H9 (cell line): ENCODE data around the gene CRIP2. TPM values are rescaled to one million over a fixed set of nuclear protein-coding genes. Genes with fewer than 3 reads are reported as not detected.

Experiments
- DNase-seq: peaks from one replicate; pipeline ENCODE4 v3.0.0-alpha.2; 2017
- H2AFZ ChIP-seq: one replicate; pipeline ENCODE4 v1.6.1; 2013; ENCODE audit warnings: mild to moderate bottlenecking, low read length, control low read depth, moderate library complexity
- H2AK5ac ChIP-seq: 2 replicates; pipeline ENCODE4 v1.6.1; 2013; ENCODE audit warnings: low read length, control low read depth, mixed read lengths; ENCODE audit not compliant: insufficient read length
- H2BK120ac ChIP-seq: one replicate; pipeline ENCODE4 v1.6.1; 2013; ENCODE audit warnings: low read depth, mild to moderate bottlenecking, low read length, control low read depth, inconsistent platforms; ENCODE audit not compliant: poor library complexity, severe bottlenecking
- H2BK12ac ChIP-seq: 2 replicates; pipeline ENCODE4 v1.6.1; 2013; ENCODE audit warnings: low read length, control low read depth, mixed read lengths, low read depth; ENCODE audit not compliant: insufficient read length
- H2BK15ac ChIP-seq: 2 replicates; pipeline ENCODE4 v1.6.1; 2013; ENCODE audit warnings: low read depth, low read length, control low read depth
- H2BK20ac ChIP-seq: one replicate; pipeline ENCODE4 v1.6.1; 2013; ENCODE audit warnings: low read depth, mild to moderate bottlenecking, low read length, control low read depth, inconsistent platforms; ENCODE audit not compliant: poor library complexity, severe bottlenecking
- H2BK5ac ChIP-seq: 2 replicates; pipeline ENCODE4 v1.6.1; 2013; ENCODE audit warnings: low read length, control low read depth, mixed read lengths; ENCODE audit not compliant: insufficient read length
- H3K14ac ChIP-seq: 2 replicates; pipeline ENCODE4 v1.6.1; 2013; ENCODE audit warnings: low read length, control low read depth; ENCODE audit not compliant: insufficient read depth
- H3K18ac ChIP-seq: 2 replicates; pipeline ENCODE4 v1.6.1; 2013; ENCODE audit warnings: low read depth, mild to moderate bottlenecking, mixed read lengths, low read length, control low read depth; ENCODE audit not compliant: insufficient read length
- H3K23ac ChIP-seq: 2 replicates; pipeline ENCODE4 v1.6.1; 2013; ENCODE audit warnings: low read length, control low read depth, mixed read lengths, low read depth; ENCODE audit not compliant: insufficient read length
- H3K23me2 ChIP-seq: 2 replicates; pipeline ENCODE4 v1.6.1; 2013; ENCODE audit warnings: low read depth, mild to moderate bottlenecking, mixed read lengths, low read length, control low read depth; ENCODE audit not compliant: insufficient read length, poor library complexity, severe bottlenecking
- H3K27ac ChIP-seq: 2 replicates; pipeline ENCODE4 v1.5.1; 2013; ENCODE audit warnings: low read length, control low read depth, mixed read lengths, low read depth; ENCODE audit not compliant: insufficient read length
- H3K27me3 ChIP-seq: 2 replicates; pipeline ENCODE4 v1.6.1; 2013; ENCODE audit warnings: low read length, control low read depth, inconsistent platforms; ENCODE audit not compliant: insufficient read depth
- H3K4ac ChIP-seq: 2 replicates; pipeline ENCODE4 v1.6.1; 2013; ENCODE audit warnings: low read depth, mild to moderate bottlenecking, control low read depth, inconsistent platforms, low read length, moderate library complexity
- H3K4me1 ChIP-seq: 2 replicates; pipeline ENCODE4 v1.6.1; 2013; ENCODE audit warnings: low read length, control low read depth, inconsistent platforms; ENCODE audit not compliant: insufficient read depth
- H3K4me2 ChIP-seq: 2 replicates; pipeline ENCODE4 v1.6.1; 2013; ENCODE audit warnings: low read length, control low read depth, mixed read lengths; ENCODE audit not compliant: insufficient read length, insufficient read depth
- H3K56ac ChIP-seq: 2 replicates; pipeline ENCODE4 v1.6.1; 2013; ENCODE audit warnings: low read depth, mild to moderate bottlenecking, mixed read lengths, low read length, control low read depth; ENCODE audit not compliant: insufficient read length
- H3K79me1 ChIP-seq: 2 replicates; pipeline ENCODE4 v1.6.1; 2013; ENCODE audit warnings: low read depth, mild to moderate bottlenecking, moderate library complexity, low read length, control low read depth, inconsistent platforms; ENCODE audit not compliant: insufficient read depth, poor library complexity, severe bottlenecking
- H3K79me2 ChIP-seq: 2 replicates; pipeline ENCODE4 v1.6.1; 2013; ENCODE audit warnings: low read length, control low read depth, inconsistent platforms; ENCODE audit not compliant: insufficient read depth
- H3K9ac ChIP-seq: 2 replicates; pipeline ENCODE4 v1.6.1; 2013; ENCODE audit warnings: low read length, control low read depth, mixed read lengths; ENCODE audit not compliant: insufficient read length; ENCODE audit errors: extremely low read depth
- H3K9me3 ChIP-seq: one replicate; pipeline ENCODE4 v1.6.1; 2013; ENCODE audit warnings: low read depth, low read length, inconsistent platforms; ENCODE audit not compliant: control insufficient read depth
- H3T11ph ChIP-seq: one replicate; pipeline ENCODE4 v1.6.1; 2013; ENCODE audit warnings: mild to moderate bottlenecking, low read length, control low read depth, inconsistent platforms
- H4K20me1 ChIP-seq: one replicate; pipeline ENCODE4 v1.6.1; 2013; ENCODE audit not compliant: control insufficient read depth, insufficient read length, insufficient read depth
- H4K5ac ChIP-seq: 2 replicates; pipeline ENCODE4 v1.6.1; 2013; ENCODE audit warnings: low read depth, mild to moderate bottlenecking, mixed read lengths, low read length, control low read depth; ENCODE audit not compliant: insufficient read length
- H4K8ac ChIP-seq: replicated peaks from 2 replicates; pipeline ENCODE4 v1.6.1; 2013; ENCODE audit warnings: low read length, control low read depth, mixed read lengths, low read depth; ENCODE audit not compliant: insufficient read length
- H4K91ac ChIP-seq: 2 replicates; pipeline ENCODE4 v1.6.1; 2013; ENCODE audit warnings: low read depth, mild to moderate bottlenecking, moderate library complexity, mixed read lengths, low read length, control low read depth; ENCODE audit not compliant: insufficient read length
- H3K27ac Mint-ChIP-seq, 3 experiments: 2 replicates in 2 of 3; 3 replicates in 1 of 3; pipeline ENCODE4 v1.8.0; 2020 to 2021; ENCODE audit warnings: mixed read lengths in 3 of 3, mild to moderate bottlenecking in 1 of 3, moderate library complexity in 1 of 3
- H3K27me3 Mint-ChIP-seq: 2 replicates; pipeline ENCODE4 v1.8.0; 2021; ENCODE audit warnings: low read depth, mild to moderate bottlenecking, moderate library complexity, mixed read lengths
- H3K36me3 Mint-ChIP-seq, 3 experiments: 2 replicates in 2 of 3; 3 replicates in 1 of 3; pipeline ENCODE4 v1.8.0; 2020 to 2021; ENCODE audit warnings: low read depth in 3 of 3, mixed read lengths in 3 of 3; ENCODE audit not compliant: insufficient read depth in 1 of 3
- H3K4me1 Mint-ChIP-seq, 2 experiments: 2 replicates each; pipeline ENCODE4 v1.8.0; 2020; ENCODE audit warnings: mixed read lengths in 2 of 2
- H3K4me3 Mint-ChIP-seq, 2 experiments: 2 replicates in 1 of 2; 3 replicates in 1 of 2; pipeline ENCODE4 v1.8.0; 2020 to 2021; ENCODE audit warnings: mild to moderate bottlenecking in 2 of 2, mixed read lengths in 2 of 2, moderate library complexity in 1 of 2
- H3K9me3 Mint-ChIP-seq, 2 experiments: 2 replicates in 1 of 2; 3 replicates in 1 of 2; pipeline ENCODE4 v1.8.0; 2020; ENCODE audit warnings: mild to moderate bottlenecking in 2 of 2, mixed read lengths in 2 of 2, moderate library complexity in 1 of 2
- WGBS: extraction: QIAGEN DNeasy Blood & Tissue Kit; methylation state at CpG from one replicate; pipeline ENCODE4 v1.1.7; 2013; ENCODE audit warnings: missing lambda C conversion rate, low lambda C conversion rate, mixed read lengths; ENCODE audit not compliant: insufficient read length; ENCODE audit errors: extremely low coverage; 5-methylcytosine and 5-hydroxymethylcytosine counted together
- total RNA-seq: library from RNA; stranded (reverse); gene quantifications from 2 replicates; pipeline ENCODE4 v1.2.1, GENCODE V29; 2021
- TF ChIP-seq, protein P1 (sequence below): fragments of 200-600 bp; sonication (generic); conservative IDR thresholded peaks from 3 replicates; pipeline ENCODE4 v1.8.0; 2021; ENCODE audit warnings: antibody characterized with exemption, mild to moderate bottlenecking

Gene CRIP2
- total RNA-seq, 1 experiment from 2014 or later: 5.7 TPM

DNA sequence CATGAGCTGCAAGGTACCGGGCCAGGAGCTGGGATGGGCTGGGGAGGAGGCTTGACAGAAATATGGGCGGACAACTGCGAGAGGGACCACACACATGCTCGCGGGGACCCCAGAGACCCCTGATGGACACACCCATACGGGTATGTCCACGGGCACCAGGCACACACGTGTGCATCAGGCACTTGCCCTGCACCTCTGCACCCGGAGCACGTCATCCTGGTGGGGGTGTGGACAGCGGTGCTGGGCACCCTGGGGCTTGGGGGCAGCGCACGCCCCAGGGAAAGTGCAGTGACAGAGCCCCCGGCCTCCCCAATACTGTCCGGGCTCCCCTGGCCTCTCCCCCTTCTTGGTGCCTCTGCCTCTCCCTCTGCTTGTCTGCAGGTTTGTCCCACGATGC, 10.4 kb downstream of the CRIP2 start:
- Histone ChIP-seq H3K18ac (no peak overlapping the region), H2BK120ac (no peak overlapping the region), H3K23me2 (peaks cover 10% of the 10 kb centered on the region), H2BK12ac (no peak overlapping the region), H2BK20ac (no peak overlapping the region), H2AFZ (no peak overlapping the region), H3K14ac (no peak overlapping the region), H3K79me1 (no peaks in the 10 kb centered on the region), H2BK15ac (no peak overlapping the region), H3K27me3 (peaks cover 34% of the 10 kb centered on the region; the same call in 1 of the 2 replicates), H3K4ac (no peak overlapping the region; the same call in 1 of the 2 replicates), H4K8ac (no peak overlapping the region), H3K4me1 (no peaks in the 10 kb centered on the region), H4K20me1 (no peaks in the 10 kb centered on the region), H3T11ph (no peak overlapping the region), H3K79me2 (no peaks in the 10 kb centered on the region), H3K56ac (no peak overlapping the region), H3K27ac (no peak overlapping the region), H2BK5ac (no peak overlapping the region), H4K5ac (no peak overlapping the region), H2AK5ac (no peak overlapping the region), H3K4me2 (no peak overlapping the region), H4K91ac (no peak overlapping the region), H3K9ac (no peak overlapping the region), H3K9me3 (no peaks in the 10 kb centered on the region), H3K23ac (no peak overlapping the region)
- no peaks in the 10 kb centered on the region for H3K36me3 Mint-ChIP-seq
- no CpG with 5 or more reads among the region's 16 CpGs for WGBS
- DNase-seq: no peak
- TF ChIP-seq, protein P1, sequence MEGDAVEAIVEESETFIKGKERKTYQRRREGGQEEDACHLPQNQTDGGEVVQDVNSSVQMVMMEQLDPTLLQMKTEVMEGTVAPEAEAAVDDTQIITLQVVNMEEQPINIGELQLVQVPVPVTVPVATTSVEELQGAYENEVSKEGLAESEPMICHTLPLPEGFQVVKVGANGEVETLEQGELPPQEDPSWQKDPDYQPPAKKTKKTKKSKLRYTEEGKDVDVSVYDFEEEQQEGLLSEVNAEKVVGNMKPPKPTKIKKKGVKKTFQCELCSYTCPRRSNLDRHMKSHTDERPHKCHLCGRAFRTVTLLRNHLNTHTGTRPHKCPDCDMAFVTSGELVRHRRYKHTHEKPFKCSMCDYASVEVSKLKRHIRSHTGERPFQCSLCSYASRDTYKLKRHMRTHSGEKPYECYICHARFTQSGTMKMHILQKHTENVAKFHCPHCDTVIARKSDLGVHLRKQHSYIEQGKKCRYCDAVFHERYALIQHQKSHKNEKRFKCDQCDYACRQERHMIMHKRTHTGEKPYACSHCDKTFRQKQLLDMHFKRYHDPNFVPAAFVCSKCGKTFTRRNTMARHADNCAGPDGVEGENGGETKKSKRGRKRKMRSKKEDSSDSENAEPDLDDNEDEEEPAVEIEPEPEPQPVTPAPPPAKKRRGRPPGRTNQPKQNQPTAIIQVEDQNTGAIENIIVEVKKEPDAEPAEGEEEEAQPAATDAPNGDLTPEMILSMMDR: no peak
- H3K9me3 Mint-ChIP-seq: no peaks in the 10 kb centered on the region
- peaks cover 87% of the 10 kb centered on the region for H3K27me3 Mint-ChIP-seq
- no peak overlapping the region for H3K27ac Mint-ChIP-seq
- peaks cover 15 to 26% of the 10 kb centered on the region in 2 experiments for H3K4me1 Mint-ChIP-seq
- no peak overlapping the region; a peak in 1 of 5 replicates for H3K4me3 Mint-ChIP-seq
